GM12878 (cell line): ENCODE measurements around the gene KRTAP13-4.
A peak's percentile ranks its signal among the peaks of the same experiment; 100 is the strongest.

Source experiments
- ESRRA ChIP-seq: IDR thresholded peaks from 2 replicates; pipeline ENCODE4 v1.6.1; 2012; ENCODE audit warnings: mild to moderate bottlenecking, low read length, improper control_type of control experiment
- POLR2A ChIP-seq: IDR thresholded peaks from 2 replicates; pipeline ENCODE4 v1.6.1; 2011; ENCODE audit warnings: low read depth, mild to moderate bottlenecking, low read length
- TARDBP ChIP-seq: IDR thresholded peaks from 2 replicates; pipeline ENCODE4 v1.6.1; 2016; ENCODE audit warnings: borderline replicate concordance
- TF ChIP-seq, protein P1 (sequence below), 3 experiments: IDR thresholded peaks in 2 of 3; conservative IDR thresholded peaks in 1 of 3; 2 replicates each; pipeline ENCODE4 v1.5.1; 2011; ENCODE audit warnings: low read depth in 3 of 3, low read length in 3 of 3, mild to moderate bottlenecking in 3 of 3, control low read depth in 2 of 3, moderate library complexity in 2 of 3, inconsistent platforms in 1 of 3, mixed read lengths in 1 of 3; ENCODE audit not compliant: control insufficient read depth in 2 of 3, insufficient read depth in 1 of 3; ENCODE audit errors: extremely low read depth in 1 of 3
- TF ChIP-seq, protein P2 (sequence below): IDR thresholded peaks from 2 replicates; pipeline ENCODE4 v1.6.1; 2011; ENCODE audit warnings: borderline replicate concordance, low read depth, mild to moderate bottlenecking, moderate library complexity, low read length; ENCODE audit not compliant: insufficient read depth, poor library complexity, severe bottlenecking

DNA sequence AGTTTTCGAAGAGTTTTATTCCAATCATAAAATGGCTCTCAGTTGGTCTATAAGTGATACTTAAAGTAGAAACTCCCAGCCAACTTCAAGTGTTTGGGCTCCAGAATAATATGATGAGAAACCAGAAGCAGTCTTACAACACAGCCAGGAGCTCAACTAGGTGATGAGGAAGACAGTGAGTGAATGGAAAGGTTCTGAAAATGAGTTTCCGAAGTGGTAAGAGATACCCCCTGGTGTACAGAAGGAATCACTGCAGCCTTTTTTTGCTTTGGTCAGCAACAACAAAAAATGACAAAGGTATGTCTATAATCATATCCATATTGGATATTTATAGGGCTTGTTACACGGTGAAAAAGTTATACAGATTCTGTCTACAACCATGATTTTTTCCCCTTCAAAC lies 33.7 kb downstream of the KRTAP13-4 start:
- TF ChIP-seq, protein P1, sequence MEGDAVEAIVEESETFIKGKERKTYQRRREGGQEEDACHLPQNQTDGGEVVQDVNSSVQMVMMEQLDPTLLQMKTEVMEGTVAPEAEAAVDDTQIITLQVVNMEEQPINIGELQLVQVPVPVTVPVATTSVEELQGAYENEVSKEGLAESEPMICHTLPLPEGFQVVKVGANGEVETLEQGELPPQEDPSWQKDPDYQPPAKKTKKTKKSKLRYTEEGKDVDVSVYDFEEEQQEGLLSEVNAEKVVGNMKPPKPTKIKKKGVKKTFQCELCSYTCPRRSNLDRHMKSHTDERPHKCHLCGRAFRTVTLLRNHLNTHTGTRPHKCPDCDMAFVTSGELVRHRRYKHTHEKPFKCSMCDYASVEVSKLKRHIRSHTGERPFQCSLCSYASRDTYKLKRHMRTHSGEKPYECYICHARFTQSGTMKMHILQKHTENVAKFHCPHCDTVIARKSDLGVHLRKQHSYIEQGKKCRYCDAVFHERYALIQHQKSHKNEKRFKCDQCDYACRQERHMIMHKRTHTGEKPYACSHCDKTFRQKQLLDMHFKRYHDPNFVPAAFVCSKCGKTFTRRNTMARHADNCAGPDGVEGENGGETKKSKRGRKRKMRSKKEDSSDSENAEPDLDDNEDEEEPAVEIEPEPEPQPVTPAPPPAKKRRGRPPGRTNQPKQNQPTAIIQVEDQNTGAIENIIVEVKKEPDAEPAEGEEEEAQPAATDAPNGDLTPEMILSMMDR (IDR thresholded peaks at IDR 0.05 in 2 of 3, conservative IDR thresholded peaks at IDR 0.05 in 1 of 3; ENCODE audit: control insufficient read depth in 2 of 3, extremely low read depth in 1 of 3, insufficient read depth in 1 of 3, low read depth in 3 of 3, low read length in 3 of 3), result peak; percentile 29 to 39 (median 37); a peak in 3 of 6 replicates
- TF ChIP-seq ESRRA (no peak), POLR2A (no peak), TARDBP (no peak)
- TF ChIP-seq, protein P2, sequence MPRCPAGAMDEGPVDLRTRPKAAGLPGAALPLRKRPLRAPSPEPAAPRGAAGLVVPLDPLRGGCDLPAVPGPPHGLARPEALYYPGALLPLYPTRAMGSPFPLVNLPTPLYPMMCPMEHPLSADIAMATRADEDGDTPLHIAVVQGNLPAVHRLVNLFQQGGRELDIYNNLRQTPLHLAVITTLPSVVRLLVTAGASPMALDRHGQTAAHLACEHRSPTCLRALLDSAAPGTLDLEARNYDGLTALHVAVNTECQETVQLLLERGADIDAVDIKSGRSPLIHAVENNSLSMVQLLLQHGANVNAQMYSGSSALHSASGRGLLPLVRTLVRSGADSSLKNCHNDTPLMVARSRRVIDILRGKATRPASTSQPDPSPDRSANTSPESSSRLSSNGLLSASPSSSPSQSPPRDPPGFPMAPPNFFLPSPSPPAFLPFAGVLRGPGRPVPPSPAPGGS, result no peak
